Muscle layer of duodenum (tissue), 2 donors: ENCODE measurements around the gene RAD51B.
"Not testable (repeated sequence)": the region's sequence is repeated elsewhere in the genome, so short reads cannot be mapped to it uniquely, and the experiment has no call there.

Experiments
- H3K27ac ChIP-seq: one replicate; pipeline ENCODE4 v1.7.0; 2013; ENCODE audit warnings: mild to moderate bottlenecking, low read length
- H3K27me3 ChIP-seq: one replicate; pipeline ENCODE4 v1.7.0; 2013; ENCODE audit warnings: low read depth, mild to moderate bottlenecking, control low read depth, low read length
- H3K36me3 ChIP-seq, 2 donors: one replicate each; pipeline ENCODE4 v1.7.0; 2013; ENCODE audit warnings: low read length in 2 of 2, control low read depth in 1 of 2, mild to moderate bottlenecking in 1 of 2; ENCODE audit not compliant: insufficient read depth in 2 of 2, control insufficient read depth in 1 of 2
- H3K4me1 ChIP-seq, 2 donors: one replicate each; pipeline ENCODE4 v1.7.0; 2013; ENCODE audit warnings: low read length in 2 of 2, mild to moderate bottlenecking in 2 of 2, control low read depth in 1 of 2, moderate library complexity in 1 of 2; ENCODE audit not compliant: insufficient read depth in 2 of 2, control insufficient read depth in 1 of 2
- H3K4me3 ChIP-seq, 2 donors: one replicate each; pipeline ENCODE4 v1.7.0; 2013; ENCODE audit warnings: low read length in 2 of 2, low read depth in 1 of 2, mild to moderate bottlenecking in 1 of 2
- H3K9me3 ChIP-seq, 2 donors: one replicate each; pipeline ENCODE4 v1.7.0; 2013; ENCODE audit warnings: low read length in 2 of 2, control low read depth in 1 of 2, mild to moderate bottlenecking in 1 of 2; ENCODE audit not compliant: control insufficient read depth in 1 of 2
- donor health status: healthy.

RAD51B gene

DNA sequence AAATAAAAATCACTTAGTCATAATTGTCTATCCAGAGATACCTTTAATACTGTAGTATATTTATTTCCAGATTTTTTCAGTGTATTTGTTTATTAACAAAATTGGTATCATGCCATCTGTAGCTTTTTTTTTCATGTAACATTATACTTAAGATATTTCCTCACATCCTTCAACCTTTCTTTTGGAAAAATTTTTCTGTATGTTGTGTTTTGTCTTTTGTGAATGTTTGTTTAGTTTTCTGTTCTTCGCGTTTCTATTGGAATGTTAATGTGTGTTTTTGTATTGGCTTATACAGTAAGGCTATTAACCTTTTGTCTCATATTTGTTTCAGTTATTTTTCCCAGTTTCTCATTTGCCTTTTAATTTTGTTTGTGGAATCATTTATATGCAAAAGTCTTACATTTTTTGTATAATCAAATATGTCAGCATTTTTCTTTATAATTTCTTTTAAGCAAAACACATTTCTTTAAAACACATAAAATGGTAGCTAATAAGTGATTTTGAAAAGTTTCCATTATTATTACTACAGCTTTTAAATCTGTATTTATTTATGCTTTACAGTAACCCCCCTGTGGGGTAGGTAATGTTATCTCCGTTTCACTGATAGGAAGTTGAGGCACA lies 433.7 kb downstream of the RAD51B start:
- H3K4me1 ChIP-seq = peaks cover 32 to 35% of the 10 kb centered on the region in 2 donors
- H3K27ac ChIP-seq = no peak overlapping the region
- H3K27me3 ChIP-seq = no peaks in the 10 kb centered on the region
- H3K4me3 ChIP-seq = no peak overlapping the region
- H3K9me3 ChIP-seq = no peaks in the 10 kb centered on the region
- H3K36me3 ChIP-seq = no peaks in the 10 kb centered on the region

DNA sequence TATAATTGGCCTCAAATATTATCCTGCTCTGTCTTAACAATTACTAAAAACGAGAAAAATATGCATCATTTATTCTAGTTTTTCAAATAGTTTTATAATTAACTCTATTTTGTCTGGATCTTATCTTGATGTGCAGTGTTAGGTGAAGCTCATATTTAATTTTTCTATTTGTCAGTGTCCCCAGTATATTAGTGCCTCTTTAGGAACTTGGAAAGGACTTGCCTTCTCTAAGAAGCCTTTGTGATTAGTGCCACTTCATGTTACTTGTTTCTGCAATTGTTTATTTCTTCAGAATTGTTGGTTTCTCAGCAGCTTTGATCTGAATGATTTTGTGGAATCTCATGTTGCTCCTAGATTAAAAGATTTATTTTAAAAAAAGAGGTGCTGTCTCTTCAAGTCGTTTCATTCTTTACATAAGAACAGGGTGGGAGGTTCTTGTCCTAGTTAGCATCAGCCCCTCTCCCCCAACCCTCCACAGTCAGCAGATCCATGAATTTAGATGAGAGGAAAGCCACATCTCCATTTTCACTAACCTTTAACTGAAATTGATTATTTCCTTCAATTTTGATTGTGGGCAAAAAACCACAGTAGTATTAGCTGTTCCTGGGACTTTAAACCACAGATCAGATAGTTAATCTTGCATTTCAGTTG lies 434.4 kb downstream of the RAD51B start:
- H3K4me3 ChIP-seq = no peak overlapping the region
- H3K27ac ChIP-seq = no peak overlapping the region
- H3K27me3 ChIP-seq = no peaks in the 10 kb centered on the region
- no peaks in the 10 kb centered on the region for H3K36me3 ChIP-seq
- peaks cover 26 to 27% of the 10 kb centered on the region in 2 donors for H3K4me1 ChIP-seq
- H3K9me3 ChIP-seq = no peaks in the 10 kb centered on the region

DNA sequence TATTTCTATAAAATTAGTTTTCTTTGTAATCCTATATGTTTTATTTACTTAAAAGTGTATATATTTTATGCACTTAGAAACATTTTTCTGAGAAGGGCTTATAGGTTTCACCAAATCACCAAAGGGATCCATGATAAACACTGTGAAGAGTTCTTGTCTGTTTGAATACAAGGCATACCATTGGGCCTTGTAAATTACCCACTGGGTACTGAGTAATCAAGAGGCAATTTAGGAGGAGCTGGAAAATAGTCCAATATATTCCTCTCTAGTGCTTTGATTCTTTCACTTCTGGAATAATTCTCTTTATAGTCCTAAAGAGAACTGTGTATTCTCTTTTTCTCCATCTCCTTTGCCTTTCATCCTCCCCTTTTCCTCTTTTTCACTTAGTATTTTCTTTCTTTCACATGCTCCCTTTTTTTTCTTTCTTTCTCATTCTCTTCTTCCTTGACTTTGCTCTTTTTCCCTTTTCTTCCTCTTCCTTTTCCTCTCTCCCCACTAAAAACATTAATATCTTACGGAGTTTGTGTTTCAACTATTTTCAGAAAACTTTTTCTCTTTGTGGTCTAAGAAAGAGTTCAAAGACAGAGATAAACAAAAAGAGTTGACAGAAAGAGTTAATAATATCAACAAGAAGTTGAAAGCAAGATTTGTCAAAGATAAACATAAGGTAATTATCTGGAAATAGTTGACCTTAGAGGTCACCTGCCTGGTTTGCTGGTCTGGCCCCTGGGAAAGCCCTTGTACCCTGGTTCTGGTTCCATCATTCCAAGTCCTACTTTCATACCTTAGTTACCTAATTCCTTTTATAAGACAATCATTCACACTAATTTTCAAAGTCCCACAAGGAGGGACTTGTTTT lies 435.3 kb downstream of the RAD51B start:
- H3K27me3 ChIP-seq = no peaks in the 10 kb centered on the region
- H3K4me3 ChIP-seq = no peak overlapping the region
- H3K36me3 ChIP-seq = no peaks in the 10 kb centered on the region
- H3K27ac ChIP-seq = no peak overlapping the region
- peaks cover 18 to 21% of the 10 kb centered on the region in 2 donors for H3K4me1 ChIP-seq
- H3K9me3 ChIP-seq = no peaks in the 10 kb centered on the region

DNA sequence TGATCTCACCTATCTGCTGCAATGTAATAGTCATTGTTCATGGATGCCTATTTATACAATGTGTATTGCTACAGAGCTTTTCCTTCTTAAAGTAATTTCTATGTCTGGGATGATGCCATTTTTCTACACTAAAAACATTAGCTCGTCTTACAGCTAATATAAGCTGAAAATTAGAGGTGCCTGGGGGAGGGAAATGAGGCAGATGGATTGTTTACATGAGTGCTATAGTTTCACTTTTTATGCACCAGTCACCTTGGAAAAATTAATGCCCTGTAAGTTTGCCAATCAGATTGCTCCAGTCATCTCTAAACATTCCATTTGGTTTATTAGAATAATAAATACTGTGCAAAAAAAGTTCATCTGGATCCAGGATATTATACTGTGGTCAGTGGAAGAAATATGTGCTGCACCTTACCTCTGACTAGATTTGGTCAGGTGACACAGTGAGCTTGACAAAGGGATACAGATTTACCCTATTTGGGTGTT lies 436.2 kb downstream of the RAD51B start:
- Histone ChIP-seq H3K36me3 (no peaks in the 10 kb centered on the region), H3K4me3 (no peak overlapping the region), H3K9me3 (no peaks in the 10 kb centered on the region), H3K4me1 (peaks cover 9 to 15% of the 10 kb centered on the region in 2 donors), H3K27me3 (no peaks in the 10 kb centered on the region), H3K27ac (no peak overlapping the region)

DNA sequence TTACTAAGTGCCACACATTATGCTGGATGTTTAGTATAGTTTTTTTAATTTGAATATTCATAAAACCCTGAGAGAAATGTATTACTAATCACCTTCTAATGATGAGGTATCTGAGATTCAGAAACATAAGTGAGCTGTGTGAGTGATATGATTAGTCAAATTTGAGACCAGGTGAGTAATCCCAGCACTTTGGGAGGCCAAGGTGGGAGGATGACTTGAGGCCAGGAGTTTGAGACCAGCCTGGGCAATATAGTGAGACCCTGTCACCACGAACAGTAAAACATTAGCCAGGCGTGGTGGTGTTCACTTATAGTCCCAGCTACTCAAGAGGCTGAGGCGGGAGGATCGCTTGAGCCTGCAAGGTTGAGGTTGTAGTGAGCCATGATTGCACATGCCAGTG lies 438.4 kb downstream of the RAD51B start:
- Histone ChIP-seq H3K4me3 (no peak overlapping the region), H3K27ac (no peak overlapping the region), H3K36me3 (no peaks in the 10 kb centered on the region), H3K27me3 (no peaks in the 10 kb centered on the region), H3K4me1 (peaks cover 0 to 14% of the 10 kb centered on the region in 2 donors), H3K9me3 (no peaks in the 10 kb centered on the region)

DNA sequence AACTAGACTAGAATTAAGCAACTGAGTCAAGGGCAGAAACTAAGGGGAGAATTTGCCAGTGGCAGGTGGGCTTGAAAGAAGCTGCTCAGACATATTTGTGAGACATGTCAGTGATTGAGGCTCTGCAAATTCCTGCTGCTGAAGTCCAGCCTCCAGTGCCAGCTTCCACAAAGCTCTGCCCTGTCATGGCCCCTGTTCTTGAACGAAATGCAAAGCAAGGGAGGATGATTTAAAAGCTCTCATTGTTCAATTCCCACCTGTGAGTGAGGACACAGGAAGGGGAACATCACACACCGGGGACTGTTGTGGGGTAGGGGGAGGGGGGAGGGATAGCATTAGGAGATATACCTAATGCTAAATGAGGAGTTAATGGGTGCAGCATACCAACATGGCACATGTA lies 439.4 kb downstream of the RAD51B start:
- not testable (repeated sequence) for H3K4me3 ChIP-seq, H3K36me3 ChIP-seq, H3K9me3 ChIP-seq, H3K27ac ChIP-seq, H3K27me3 ChIP-seq
- peaks cover 0 to 14% of the 10 kb centered on the region in 2 donors for H3K4me1 ChIP-seq

DNA sequence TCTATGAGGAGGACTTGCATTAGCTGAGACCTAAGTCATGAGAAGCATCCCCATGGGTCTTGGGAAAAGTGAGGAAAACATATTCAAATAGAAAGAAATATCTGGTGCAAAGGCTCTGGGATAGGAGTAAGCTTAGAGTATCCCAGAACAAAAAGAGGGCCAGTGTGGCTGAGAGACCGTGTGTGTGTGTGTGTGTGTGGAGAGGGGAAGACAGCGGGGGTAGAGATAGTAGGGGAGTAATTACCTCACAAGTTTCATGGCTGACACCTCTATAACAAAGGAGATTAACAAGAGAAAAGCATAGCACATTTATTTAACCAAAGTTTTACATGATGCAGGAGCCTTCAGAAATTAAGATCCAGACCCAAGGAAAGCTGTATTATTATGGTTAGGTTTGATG lies 440.5 kb downstream of the RAD51B start:
- peaks cover 0 to 14% of the 10 kb centered on the region in 2 donors for H3K4me1 ChIP-seq
- H3K4me3 ChIP-seq = no peak overlapping the region
- H3K27me3 ChIP-seq = no peaks in the 10 kb centered on the region
- H3K9me3 ChIP-seq = no peaks in the 10 kb centered on the region
- H3K36me3 ChIP-seq = no peaks in the 10 kb centered on the region
- no peak overlapping the region for H3K27ac ChIP-seq

DNA sequence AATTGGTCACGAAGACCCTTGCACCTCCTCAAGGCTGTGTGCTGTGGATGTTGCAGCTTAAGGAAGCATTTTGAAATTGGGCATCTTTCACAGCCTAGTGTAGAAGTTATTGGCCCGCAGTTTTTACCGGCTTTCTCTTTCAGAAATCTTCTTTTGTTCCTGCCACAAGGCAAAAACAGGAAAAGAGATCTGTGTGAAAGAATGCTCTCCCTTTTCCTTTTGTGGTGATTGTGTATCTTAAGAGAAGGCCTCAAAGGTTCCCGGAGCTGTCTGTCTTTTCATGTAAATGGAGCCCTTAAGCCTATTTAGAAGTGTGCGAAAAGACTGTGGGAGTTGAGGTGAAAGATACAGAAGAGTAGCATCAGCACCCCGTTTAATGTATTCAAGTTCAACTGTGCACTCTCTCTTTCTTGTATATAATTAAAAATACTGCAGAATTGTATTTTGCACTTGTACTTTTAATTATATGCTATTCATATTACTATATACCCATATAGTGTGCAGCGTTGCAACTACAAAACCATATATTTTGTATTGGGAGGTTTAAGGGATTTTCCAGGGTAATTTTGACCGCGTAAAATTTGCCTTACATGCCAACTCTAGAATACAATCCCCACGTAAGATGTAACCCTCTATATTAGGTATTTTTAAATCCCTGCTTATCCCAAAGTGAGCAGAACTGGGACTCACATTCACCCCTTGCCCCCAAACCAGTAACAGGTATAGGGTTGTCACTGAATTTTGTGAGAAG lies 441.7 kb downstream of the RAD51B start:
- no peaks in the 10 kb centered on the region for H3K9me3 ChIP-seq
- H3K27ac ChIP-seq = no peak overlapping the region
- H3K36me3 ChIP-seq = no peaks in the 10 kb centered on the region
- H3K27me3 ChIP-seq = no peaks in the 10 kb centered on the region
- H3K4me1 ChIP-seq = peaks cover 0 to 9% of the 10 kb centered on the region in 2 donors
- no peak overlapping the region for H3K4me3 ChIP-seq

DNA sequence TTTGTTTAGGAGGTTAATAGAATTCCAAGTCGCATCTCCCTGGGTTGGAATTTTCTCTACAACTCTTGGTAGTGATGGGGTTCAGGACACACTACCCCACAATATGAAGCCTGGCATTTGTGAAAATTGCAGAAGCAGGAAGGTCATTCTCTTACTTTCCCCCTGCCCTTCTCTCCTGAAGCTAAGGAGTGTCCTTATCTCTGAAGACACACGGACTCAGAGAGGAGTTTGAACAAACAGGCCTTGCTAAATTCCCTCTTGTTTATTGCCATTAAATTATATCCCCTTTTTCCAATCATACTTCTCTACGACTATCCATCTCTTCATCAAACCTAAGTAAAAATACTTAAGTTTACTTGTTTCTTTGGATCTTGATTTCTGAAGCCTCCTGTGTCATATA lies 443.0 kb downstream of the RAD51B start:
- Histone ChIP-seq H3K36me3 (no peaks in the 10 kb centered on the region), H3K4me1 (peaks cover 0 to 9% of the 10 kb centered on the region in 2 donors), H3K27ac (no peak overlapping the region), H3K9me3 (no peaks in the 10 kb centered on the region), H3K4me3 (no peak overlapping the region), H3K27me3 (no peaks in the 10 kb centered on the region)

DNA sequence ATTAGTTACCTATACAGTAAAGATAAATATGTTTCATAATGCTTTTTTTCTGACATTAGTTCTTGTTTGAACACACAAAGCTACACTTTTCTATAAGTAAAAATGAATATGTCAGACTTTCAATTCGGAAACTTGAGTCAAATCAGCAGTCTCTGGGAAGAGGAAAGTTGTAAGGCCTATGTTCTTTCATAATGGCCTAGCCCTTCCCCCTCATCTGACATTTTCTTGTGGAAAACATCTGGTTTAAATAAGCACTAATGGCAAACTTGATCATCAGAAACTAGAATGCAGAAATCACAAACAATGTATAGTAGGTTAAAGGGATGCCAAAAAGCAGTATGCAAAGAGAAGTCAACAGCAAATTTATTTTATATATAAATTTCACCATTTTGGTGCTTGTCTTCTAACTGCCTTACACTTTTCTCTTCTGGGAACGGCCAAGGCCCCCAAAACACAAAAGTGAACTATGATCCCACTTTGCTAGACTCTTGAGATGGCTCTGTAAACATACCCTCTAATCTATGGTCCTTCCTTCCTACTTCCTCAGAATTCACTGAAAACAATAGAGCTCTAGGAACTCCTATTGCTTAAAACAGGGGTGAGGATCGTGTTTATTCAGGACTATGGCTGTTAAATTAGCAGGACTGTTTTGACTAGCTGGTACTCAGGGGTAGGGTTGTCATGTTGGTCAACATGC lies 444.1 kb downstream of the RAD51B start:
- no peak overlapping the region for H3K27ac ChIP-seq
- no peaks in the 10 kb centered on the region for H3K27me3 ChIP-seq
- no peak overlapping the region for H3K4me3 ChIP-seq
- H3K9me3 ChIP-seq = no peaks in the 10 kb centered on the region
- H3K4me1 ChIP-seq = peaks cover 3 to 9% of the 10 kb centered on the region in 2 donors
- H3K36me3 ChIP-seq = no peaks in the 10 kb centered on the region
